ENCODE measurements around the gene UBASH3B.

- TF ChIP-seq CTCF (conservative IDR thresholded peaks at IDR 0.05 in 1 of 2, IDR thresholded peaks at IDR 0.05 in 1 of 2; ENCODE audit: low read depth in 1 of 2, low read length in 2 of 2) (no peak), EZH2 (IDR thresholded peaks at IDR 0.05; ENCODE audit: low read length, missing control alignments) (no peak)
These were observed 67.6 kb downstream of the UBASH3B start for GRCh38 chr11:122723106-122723505.

Data from fibroblast of lung (primary cell).